ENCODE results near the gene NEURL1.

- TF ChIP-seq EZH2phosphoT487 (IDR thresholded peaks at IDR 0.05; ENCODE audit: insufficient read depth, low read depth): no peak
- TF ChIP-seq EZH2 (IDR thresholded peaks at IDR 0.05; ENCODE audit: insufficient read depth, poor library complexity, severe bottlenecking): no peak
Measured at GRCh38 chr10:103581499-103581898, 88.0 kb downstream of the NEURL1 start.

Data from GM23248 (cell line).